Psoas muscle (tissue), 8 donors: Measurements from ENCODE around the gene SNCA. TPM values are rescaled to one million over a fixed set of nuclear protein-coding genes. Genes with fewer than 3 reads are reported as not detected.

Experiments used
- ATAC-seq, 4 donors: fragments of 200-7000 bp; cut with Tn5 transposase; one replicate each; pipeline ENCODE4 v1.9.1; 2020; ENCODE audit warnings: moderate library complexity in 3 of 4, mild to moderate bottlenecking in 2 of 4
- DNase-seq, 2 donors: peaks; one replicate each; pipeline ENCODE4 v3.0.0-alpha.2; 2020
- H3K27ac ChIP-seq: fragments of 200-600 bp; one replicate; pipeline ENCODE4 v1.8.0; 2022
- H3K27me3 ChIP-seq, 3 donors: fragments of 200-600 bp in 1 of 3; one replicate each; pipeline versions ENCODE4 v1.6.1 to v1.8.0; 2013 to 2022; ENCODE audit warnings: low read length in 2 of 3, mild to moderate bottlenecking in 2 of 3, moderate library complexity in 1 of 3; ENCODE audit not compliant: insufficient read depth in 3 of 3
- H3K36me3 ChIP-seq, 2 donors: fragments of 200-600 bp in 1 of 2; one replicate each; pipeline versions ENCODE4 v1.6.1 to v1.8.0; 2013 to 2022; ENCODE audit warnings: low read depth in 1 of 2, mild to moderate bottlenecking in 1 of 2, moderate library complexity in 1 of 2; ENCODE audit not compliant: insufficient read depth in 1 of 2
- H3K4me1 ChIP-seq: fragments of 200-600 bp; one replicate; pipeline ENCODE4 v1.8.0; 2022
- H3K4me3 ChIP-seq: fragments of 200-600 bp; one replicate; pipeline ENCODE4 v1.8.0; 2022; ENCODE audit warnings: mild to moderate bottlenecking
- H3K9me3 ChIP-seq: fragments of 200-600 bp; one replicate; pipeline ENCODE4 v1.8.0; 2022
- CTCF ChIP-seq: fragments of 200-600 bp; IDR thresholded peaks from one replicate; pipeline ENCODE4 v1.8.0; 2022; ENCODE audit warnings: antibody characterized with exemption
- WGBS, 3 donors: extraction: QIAGEN DNeasy Blood & Tissue Kit; methylation state at CpG; one replicate each; pipeline versions ENCODE4 v1.1.6 to v1.1.7; 2013; 5-methylcytosine and 5-hydroxymethylcytosine counted together
- intact Hi-C, 2 donors: fragments of 100-400 bp; cut with DNase I; formaldehyde crosslinking; loops; one replicate each; pipeline versions ENCODE4 v1.11.0 to v1.14.2; 2022
- polyA plus RNA-seq, 3 donors: library from polyadenylated mRNA; stranded (reverse); fragments of 200-250 nt; gene quantifications; one replicate each; pipeline ENCODE4 v1.2.3, GENCODE V29; 2013
- total RNA-seq, 4 donors: library from RNA; stranded (reverse); fragmentation: NEBNext Ultra II Directional in 2 of 4; extraction: Animal tissue kit (Norgen Biotek cat#: 25700) in 2 of 4; gene quantifications; one replicate each; pipeline versions ENCODE4 v1.2.1 to v1.2.4, GENCODE V29; 2021 to 2023
- donor health status: healthy with polysubstance abuse.
- donor health status: DM: no; HTN: no; CAD: no; lungs with moderate emphysema.
- donor health status: Bipolar disorder and iron deficiency.
- donor health status: healthy.
- donor health status: DM: yes; HTN: yes; CAD: no.
- donor health status: DM: no; HTN: no; CAD: no.
- donor health status: DM: no; HTN: no; CAD: no.
- donor health status: DM: yes; HTN: yes; CAD: no.

The SNCA gene
- total and polyA plus RNA-seq, 7 donors, result 0.27 to 4.6 (median 0.83) TPM

DNA sequence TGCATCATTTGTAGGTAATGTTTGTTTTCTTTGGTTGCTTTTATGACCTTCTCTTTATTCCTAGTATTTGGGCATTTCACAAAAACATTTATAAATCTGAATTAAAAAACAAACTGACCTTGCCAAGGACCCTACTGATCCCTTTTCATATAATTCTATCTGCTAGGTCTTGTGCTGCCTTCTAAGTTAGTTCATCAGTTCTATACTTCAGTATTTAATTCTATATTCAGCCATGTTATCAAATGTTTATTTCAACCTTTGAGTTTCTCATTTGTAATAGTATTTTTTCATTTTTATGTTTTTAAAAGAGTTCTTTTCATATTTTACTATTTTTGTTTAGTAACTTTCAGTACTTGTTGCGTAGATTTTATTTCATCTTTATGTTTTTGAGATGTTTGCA is 155.3 kb downstream of the SNCA start:
- Histone ChIP-seq H3K4me1 (no peaks in the 10 kb centered on the region), H3K27me3 (no peaks in the 10 kb centered on the region), H3K9me3 (no peaks in the 10 kb centered on the region), H3K27ac (no peak overlapping the region), H3K4me3 (no peak overlapping the region), H3K36me3 (no peaks in the 10 kb centered on the region)
- WGBS, 3 donors, result 84 to 92% (median 88%) methylated on average over 1 of the region's 1 CpG
- intact Hi-C loops, result no loop called here
- ATAC-seq (no peak), DNase-seq (no peak)
- TF ChIP-seq CTCF, result no peak

DNA sequence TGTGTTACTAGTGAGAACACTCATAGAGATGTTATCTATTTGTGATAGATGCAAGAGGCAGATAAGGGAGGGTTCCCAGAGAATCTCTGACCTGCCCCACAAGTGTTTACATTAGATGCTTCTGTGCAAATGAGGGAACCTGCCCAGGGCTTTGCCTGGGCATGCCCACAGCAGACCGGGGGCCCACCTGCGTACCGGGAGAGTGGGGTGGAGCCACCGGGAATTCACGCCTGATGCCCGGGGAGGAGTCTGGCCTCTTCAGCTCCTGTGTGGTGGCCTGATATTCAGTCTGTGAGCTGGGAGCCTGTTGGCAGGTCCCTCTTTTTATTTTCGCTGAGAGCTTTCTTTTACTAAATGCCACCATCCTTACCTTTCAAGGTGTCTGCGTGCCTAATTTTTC is 155.7 kb downstream of the SNCA start:
- Histone ChIP-seq H3K4me3 (no peak overlapping the region), H3K4me1 (no peaks in the 10 kb centered on the region), H3K27ac (no peak overlapping the region), H3K36me3 (no peaks in the 10 kb centered on the region), H3K9me3 (peaks cover 3% of the 10 kb centered on the region), H3K27me3 (no peaks in the 10 kb centered on the region)
- ATAC-seq, result no peak
- intact Hi-C loops, result no loop called here
- WGBS, 3 donors, result 90 to 91% (median 91%) methylated on average over 8 of the region's 8 CpGs
- no peak for TF ChIP-seq CTCF
- DNase-seq, result no peak

DNA sequence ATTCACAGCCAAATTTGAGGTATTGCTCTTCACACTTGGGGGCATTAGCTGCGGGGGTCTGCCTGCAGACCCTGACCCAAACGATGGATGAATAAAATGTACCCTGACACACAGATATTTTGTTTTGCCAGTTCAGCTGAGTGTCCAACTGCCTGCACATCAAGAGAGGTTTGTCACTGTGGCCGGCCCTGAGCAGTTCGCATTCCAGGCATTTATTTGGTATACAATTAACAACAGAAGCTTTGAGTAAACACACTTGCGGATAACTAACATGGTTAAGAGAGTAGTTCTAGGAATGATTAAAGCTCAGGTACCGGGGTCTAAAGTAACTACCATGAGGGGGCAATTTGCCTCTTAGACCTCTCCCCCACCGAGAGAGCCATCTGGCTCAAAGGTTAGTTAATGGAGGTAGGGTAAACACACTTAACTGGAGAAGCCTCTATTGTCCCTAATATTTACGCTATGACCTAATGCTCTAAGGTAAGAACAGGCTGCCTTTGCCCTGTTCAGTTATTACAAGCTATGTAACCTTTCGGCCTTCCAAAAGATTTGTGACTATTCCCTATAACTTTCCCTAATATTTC is 162.0 kb downstream of the SNCA start:
- Histone ChIP-seq H3K27ac (no peak overlapping the region), H3K36me3 (no peaks in the 10 kb centered on the region), H3K4me1 (no peaks in the 10 kb centered on the region), H3K9me3 (peaks cover 3% of the 10 kb centered on the region), H3K4me3 (no peak overlapping the region), H3K27me3 (no peaks in the 10 kb centered on the region)
- no peak for ATAC-seq
- WGBS, 3 donors, result 63 to 73% (median 70%) methylated on average over 9 of the region's 9 CpGs
- TF ChIP-seq CTCF, result no peak
- no peak for DNase-seq
- intact Hi-C loops, result no loop called here

Other genes with a start within 250 kb of the SNCA start
- gene MMRN1, start 57.7 kb upstream of the SNCA start, total RNA-seq, result 1 to 10 TPM in 3 of 4 donors, under 1 TPM in 1; 0.44 to 1.8 (median 1.6) TPM
- gene MMRN1, start 57.7 kb upstream of the SNCA start, polyA plus RNA-seq, result 1 to 10 TPM; 1.4 to 2.3 (median 2.0) TPM